Heart left ventricle (tissue), 16 donors: Measurements from ENCODE around the gene CCNY. TPM values are rescaled to one million over a fixed set of nuclear protein-coding genes. Genes with fewer than 3 reads are reported as not detected.
A peak's percentile ranks its signal among the peaks of the same experiment; 100 is the strongest.

ENCODE experiments used
- ATAC-seq, 4 donors: fragments of 200-7000 bp; cut with Tn5 transposase; one replicate each; pipeline ENCODE4 v1.9.1; 2020 to 2022; ENCODE audit warnings: moderate library complexity in 4 of 4, mild to moderate bottlenecking in 3 of 4, moderate number of reproducible peaks in 1 of 4
- DNase-seq, 5 donors: peaks; one replicate each; pipeline ENCODE4 v3.0.0-alpha.2; 2020
- H3K27ac ChIP-seq, 12 donors: fragments of 200-600 bp; sonication (generic) in 4 of 12; one replicate each; pipeline versions ENCODE4 v1.5.0 to v1.8.0; 2016 to 2022; ENCODE audit warnings: mild to moderate bottlenecking in 2 of 12
- H3K27me3 ChIP-seq, 9 donors: fragments of 200-600 bp; sonication (generic) in 2 of 9; one replicate each; pipeline versions ENCODE4 v1.5.1 to v1.8.0; 2016 to 2022; ENCODE audit warnings: mild to moderate bottlenecking in 3 of 9
- H3K36me3 ChIP-seq, 9 donors: fragments of 200-600 bp; sonication (generic) in 2 of 9; one replicate each; pipeline versions ENCODE4 v1.5.0 to v1.8.0; 2018 to 2022; ENCODE audit warnings: mild to moderate bottlenecking in 2 of 9
- H3K4me1 ChIP-seq, 12 donors: fragments of 200-600 bp; sonication (generic) in 4 of 12; one replicate each; pipeline versions ENCODE4 v1.5.0 to v1.8.0; 2016 to 2022; ENCODE audit warnings: mild to moderate bottlenecking in 3 of 12
- H3K4me3 ChIP-seq, 12 donors: fragments of 200-600 bp; sonication (generic) in 4 of 12; one replicate each; pipeline versions ENCODE4 v1.5.0 to v1.8.0; 2017 to 2022; ENCODE audit warnings: mild to moderate bottlenecking in 9 of 12, moderate library complexity in 4 of 12
- H3K9me3 ChIP-seq, 12 donors: fragments of 200-600 bp; sonication (generic) in 4 of 12; one replicate each; pipeline versions ENCODE4 v1.5.0 to v1.8.0; 2016 to 2022; ENCODE audit warnings: mild to moderate bottlenecking in 1 of 12
- POLR2A ChIP-seq, 2 donors: fragments of 450-650 bp; IDR thresholded peaks; one replicate each; pipeline ENCODE4 v1.6.1; 2017; ENCODE audit warnings: antibody characterized with exemption in 2 of 2, mild to moderate bottlenecking in 2 of 2, moderate library complexity in 2 of 2
- WGBS, 4 donors: extraction: QIAGEN DNeasy Blood & Tissue Kit in 2 of 4; methylation state at CpG; one replicate each; pipeline versions ENCODE4 v1.1.5 to v1.1.7; 2013 to 2018; 5-methylcytosine and 5-hydroxymethylcytosine counted together
- intact Hi-C, 10 donors: fragments of 100-400 bp; cut with DNase I; formaldehyde crosslinking; loops; one replicate each; pipeline versions ENCODE4 v1.11.1 to v1.14.2; 2022
- polyA plus RNA-seq, 2 donors: library from polyadenylated mRNA; stranded (reverse); fragments of 200-250 nt; gene quantifications; one replicate each; pipeline ENCODE4 v1.2.3, GENCODE V29; 2013
- total RNA-seq, 9 donors: library from RNA; depleted of rRNA in 2 of 9; stranded (reverse); fragments of >200 nt in 2 of 9; fragmentation: NEBNext Ultra II Directional in 3 of 9; extraction: Animal tissue kit (Norgen Biotek cat#: 25700) in 3 of 9; gene quantifications; one replicate each; pipeline versions ENCODE4 v1.1.0 to v1.2.4, GENCODE V29; 2016 to 2023
- TF ChIP-seq, protein P1 (sequence below), 12 donors: fragments of 200-600 bp; sonication (generic) in 4 of 12; IDR thresholded peaks; one replicate each; pipeline versions ENCODE4 v1.5.0 to v1.8.0; 2018 to 2022; ENCODE audit warnings: antibody characterized with exemption in 12 of 12, mild to moderate bottlenecking in 5 of 12
- donor health status: ischemic (EF 13 %, LVEDD 7.1; RV severe dilation, severe dysfunction).
- donor health status: healthy with polysubstance abuse.
- donor health status: DM: no; HTN: yes; CAD: no.
- donor health status: DM: no; HTN: no; CAD: no.
- donor health status: ischemic (EF 25% LVEDD 6.9; RV normal size, moderate dysfunction).
- donor health status: ischemic (EF 25% LVEDD 5.7; RV mildly dilated, moderate dysfunction).
- donor health status: healthy.
- donor health status: DM: yes; HTN: yes; CAD: no.
- donor health status: ischemic (EF 35%, LVEDD 5.7; RV mildly dilated, moderate dysfunction).
- donor health status: nonischemic (EF 11% LVEDD 7.7; RV severe dilation, severe dysfunction).
- donor health status: DM: yes; HTN: yes; CAD: no.
- donor health status: PGD.
- donor health status: ischemic (EF 29% LVEDD 5.4; RV normal size, mild dysfunction).
- donor health status: nonischemic (EF 23%, LVEDD 6.1; RV moderate dilation, normal function).

Gene CCNY
- total and polyA plus RNA-seq, 11 donors, result 26.4 to 106 (median 80.7) TPM

DNA sequence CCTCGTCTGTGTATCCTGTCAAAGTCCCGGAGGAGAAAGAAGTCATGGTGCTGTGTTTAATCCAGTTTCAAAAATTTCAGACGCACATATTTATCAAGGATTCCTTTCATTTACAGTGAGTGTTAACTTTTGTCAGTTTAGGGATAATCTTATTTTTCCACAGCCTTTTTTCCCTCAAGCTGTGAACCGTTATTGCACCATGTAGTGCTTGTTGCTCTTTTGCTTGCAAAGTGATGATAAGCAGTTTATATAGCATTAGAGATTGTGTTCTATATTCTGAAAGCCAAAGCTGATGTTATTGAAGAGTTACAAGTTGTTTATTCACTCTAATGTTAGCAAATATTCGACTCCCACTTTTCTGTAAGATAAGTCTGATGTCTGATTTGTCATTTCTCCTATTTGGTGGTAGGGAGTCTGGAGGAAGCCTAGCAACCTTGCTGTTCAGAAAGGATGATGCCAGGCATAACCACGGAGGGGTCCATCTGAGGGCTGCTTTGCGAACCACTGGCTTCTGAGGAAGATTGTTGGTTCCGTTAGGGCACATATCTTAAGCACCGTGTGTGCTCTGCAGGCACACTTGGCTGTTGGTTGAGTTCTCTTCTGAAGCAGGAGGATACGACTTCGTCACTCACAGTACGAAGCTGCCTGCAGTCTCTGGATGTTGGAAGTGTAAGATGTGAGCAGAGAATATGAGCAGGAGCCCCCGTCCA, 11.7 kb downstream of the CCNY start:
- Histone ChIP-seq H3K4me3 (no peak overlapping the region), H3K9me3 (no peaks in the 10 kb centered on the region), H3K27ac (peak overlapping the region in 4 of 12 donors; percentile 11 to 68 (median 40)), H3K4me1 (peaks cover 5 to 94% (median 82%) of the 10 kb centered on the region in 12 donors), H3K27me3 (no peaks in the 10 kb centered on the region), H3K36me3 (no peaks in the 10 kb centered on the region)
- DNase-seq, result no peak
- WGBS, 4 donors, result 41 to 50% (median 48%) methylated on average over 13 of the region's 13 CpGs
- intact Hi-C loops, result no loop called here
- ATAC-seq, result peak in 3 of 4 donors; percentile 25 to 39 (median 32)
- TF ChIP-seq, protein P1, sequence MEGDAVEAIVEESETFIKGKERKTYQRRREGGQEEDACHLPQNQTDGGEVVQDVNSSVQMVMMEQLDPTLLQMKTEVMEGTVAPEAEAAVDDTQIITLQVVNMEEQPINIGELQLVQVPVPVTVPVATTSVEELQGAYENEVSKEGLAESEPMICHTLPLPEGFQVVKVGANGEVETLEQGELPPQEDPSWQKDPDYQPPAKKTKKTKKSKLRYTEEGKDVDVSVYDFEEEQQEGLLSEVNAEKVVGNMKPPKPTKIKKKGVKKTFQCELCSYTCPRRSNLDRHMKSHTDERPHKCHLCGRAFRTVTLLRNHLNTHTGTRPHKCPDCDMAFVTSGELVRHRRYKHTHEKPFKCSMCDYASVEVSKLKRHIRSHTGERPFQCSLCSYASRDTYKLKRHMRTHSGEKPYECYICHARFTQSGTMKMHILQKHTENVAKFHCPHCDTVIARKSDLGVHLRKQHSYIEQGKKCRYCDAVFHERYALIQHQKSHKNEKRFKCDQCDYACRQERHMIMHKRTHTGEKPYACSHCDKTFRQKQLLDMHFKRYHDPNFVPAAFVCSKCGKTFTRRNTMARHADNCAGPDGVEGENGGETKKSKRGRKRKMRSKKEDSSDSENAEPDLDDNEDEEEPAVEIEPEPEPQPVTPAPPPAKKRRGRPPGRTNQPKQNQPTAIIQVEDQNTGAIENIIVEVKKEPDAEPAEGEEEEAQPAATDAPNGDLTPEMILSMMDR (IDR thresholded peaks at IDR 0.05), result no peak
- no peak for TF ChIP-seq POLR2A (IDR thresholded peaks at IDR 0.05)

DNA sequence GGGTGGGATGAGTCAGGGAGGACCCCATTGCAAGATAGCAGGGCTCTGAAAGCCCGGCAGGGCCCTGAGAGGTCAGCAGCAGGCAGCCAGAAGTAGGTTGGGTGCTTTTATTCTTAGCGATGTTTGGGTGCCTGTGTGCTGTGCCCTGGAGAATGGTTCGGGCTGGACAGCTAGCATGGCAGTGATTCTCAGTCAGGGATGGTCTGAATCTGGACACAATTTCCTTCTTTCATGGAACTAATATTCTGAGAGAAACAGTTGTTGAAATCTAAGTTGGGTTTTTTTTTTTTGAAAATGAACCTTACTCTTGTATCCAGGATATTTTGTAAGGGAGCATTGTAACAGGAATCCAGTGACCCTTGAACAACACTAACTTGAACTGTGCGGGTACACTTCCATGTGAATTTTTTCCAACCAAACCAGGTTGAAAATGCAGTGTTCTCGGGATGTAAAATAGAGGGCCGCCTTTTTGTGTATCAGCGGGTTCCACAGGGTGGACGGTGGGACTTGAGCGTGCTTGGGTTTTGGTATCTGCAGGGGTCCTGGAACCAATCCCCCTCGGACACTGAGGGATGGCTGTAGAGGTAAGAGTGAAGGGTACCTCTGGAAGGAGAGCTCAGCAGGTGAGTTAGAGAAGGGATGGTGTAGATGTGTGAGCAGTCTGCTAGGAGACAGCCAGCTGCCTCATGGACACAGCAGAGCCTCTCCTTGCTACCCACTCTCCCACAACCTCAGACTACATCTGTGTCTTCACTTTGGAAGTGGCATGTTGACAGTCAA, 12.5 kb downstream of the CCNY start:
- TF ChIP-seq, protein P1 (IDR thresholded peaks at IDR 0.05), result no peak
- no peak for TF ChIP-seq POLR2A (IDR thresholded peaks at IDR 0.05)
- no peaks in the 10 kb centered on the region for H3K9me3 ChIP-seq
- intact Hi-C loops, result no loop called here
- peak overlapping the region in 4 of 12 donors; percentile 11 to 68 (median 40) for H3K27ac ChIP-seq
- peak in 3 of 4 donors; percentile 6 to 55 (median 29) for ATAC-seq
- H3K4me3 ChIP-seq, result no peak overlapping the region
- WGBS, 4 donors, result 79 to 89% (median 82%) methylated on average over 10 of the region's 10 CpGs
- H3K36me3 ChIP-seq, result no peaks in the 10 kb centered on the region
- no peak for DNase-seq
- peaks cover 3 to 94% (median 85%) of the 10 kb centered on the region in 12 donors for H3K4me1 ChIP-seq
- H3K27me3 ChIP-seq, result no peaks in the 10 kb centered on the region

DNA sequence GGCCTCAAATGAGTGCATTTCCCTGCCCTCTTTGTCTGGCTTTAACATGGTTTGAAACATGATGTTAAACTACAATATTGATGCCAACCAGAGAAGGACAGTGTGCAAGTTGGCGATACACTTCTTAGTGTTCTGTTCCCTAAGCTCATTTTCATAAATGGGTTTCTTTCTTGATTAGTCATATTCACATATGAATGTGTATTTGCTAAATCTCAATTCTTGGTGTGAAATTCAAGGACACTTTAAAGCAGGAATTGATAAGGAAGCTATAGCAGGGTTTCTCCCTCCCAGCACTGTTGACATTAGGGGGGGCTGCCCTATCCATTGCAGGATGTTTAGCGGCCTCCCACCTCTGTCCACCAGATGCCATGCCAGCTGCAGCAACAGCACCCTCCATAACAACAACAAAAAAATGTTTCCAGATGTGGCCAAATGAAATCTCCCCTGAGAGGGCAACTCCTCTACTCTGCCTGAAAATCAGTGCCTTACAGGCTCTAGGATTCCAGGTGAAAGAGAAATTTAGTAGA, 13.1 kb downstream of the CCNY start:
- DNase-seq (no peak), ATAC-seq (no peak)
- H3K9me3 ChIP-seq, result no peaks in the 10 kb centered on the region
- 78 to 83% (median 82%) methylated on average over 2 of the region's 2 CpGs for WGBS, 4 donors
- intact Hi-C loops, result no loop called here
- H3K4me1 ChIP-seq, result peaks cover 3 to 95% (median 85%) of the 10 kb centered on the region in 12 donors
- no peak overlapping the region for H3K4me3 ChIP-seq
- no peak overlapping the region for H3K27ac ChIP-seq
- no peaks in the 10 kb centered on the region for H3K36me3 ChIP-seq
- no peak for TF ChIP-seq POLR2A (IDR thresholded peaks at IDR 0.05)
- TF ChIP-seq, protein P1 (IDR thresholded peaks at IDR 0.05), result no peak
- no peaks in the 10 kb centered on the region for H3K27me3 ChIP-seq

DNA sequence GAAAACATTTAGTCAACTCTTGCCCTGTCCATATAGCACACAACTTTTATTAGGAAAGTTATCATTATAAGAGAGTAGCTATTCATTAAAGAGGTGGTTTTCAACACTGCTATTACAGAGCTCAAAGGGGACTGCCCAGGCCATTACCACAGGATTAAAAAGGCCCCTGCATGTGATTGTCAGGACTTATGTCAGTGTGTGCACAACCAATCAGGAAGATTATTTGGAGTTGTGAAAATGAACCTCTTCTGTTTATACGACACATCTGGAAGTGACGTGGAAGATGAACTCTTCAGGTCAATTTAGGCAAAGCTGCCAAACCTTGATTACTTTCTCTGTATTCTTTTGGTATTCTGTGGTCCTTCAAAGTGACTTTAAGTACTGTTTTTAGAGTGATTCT, 14.7 kb downstream of the CCNY start:
- Histone ChIP-seq H3K27ac (no peak overlapping the region), H3K36me3 (no peaks in the 10 kb centered on the region), H3K4me3 (no peak overlapping the region), H3K4me1 (peaks cover 3 to 97% (median 88%) of the 10 kb centered on the region in 12 donors), H3K9me3 (no peaks in the 10 kb centered on the region), H3K27me3 (no peaks in the 10 kb centered on the region)
- 51 to 83% (median 58%) methylated on average over 2 of the region's 2 CpGs for WGBS, 4 donors
- DNase-seq (no peak), ATAC-seq (no peak)
- no peak for TF ChIP-seq POLR2A (IDR thresholded peaks at IDR 0.05)
- TF ChIP-seq, protein P1 (IDR thresholded peaks at IDR 0.05), result no peak
- intact Hi-C loops, result no loop called here
